Subcutaneous abdominal adipose tissue (tissue), 5 donors: ENCODE measurements around the gene UBN2.
"Not testable (repeated sequence)": the region's sequence is repeated elsewhere in the genome, so short reads cannot be mapped to it uniquely, and the experiment has no call there.

Experiments
- H3K27ac ChIP-seq: one replicate; pipeline ENCODE4 v1.7.0; 2013; ENCODE audit warnings: low read depth, mild to moderate bottlenecking, inconsistent platforms, low read length, moderate library complexity
- H3K27me3 ChIP-seq, 5 donors: one replicate each; pipeline ENCODE4 v1.7.0; 2013; ENCODE audit warnings: low read length in 5 of 5, inconsistent platforms in 1 of 5; ENCODE audit not compliant: control insufficient read depth in 5 of 5, insufficient read depth in 4 of 5
- H3K36me3 ChIP-seq, 5 donors: one replicate each; pipeline ENCODE4 v1.7.0; 2013; ENCODE audit warnings: low read length in 5 of 5; ENCODE audit not compliant: control insufficient read depth in 5 of 5, insufficient read depth in 5 of 5
- H3K4me1 ChIP-seq, 5 donors: one replicate each; pipeline ENCODE4 v1.7.0; 2013; ENCODE audit warnings: low read length in 5 of 5, mild to moderate bottlenecking in 3 of 5, moderate library complexity in 1 of 5; ENCODE audit not compliant: control insufficient read depth in 5 of 5, insufficient read depth in 5 of 5
- H3K4me3 ChIP-seq, 5 donors: one replicate each; pipeline ENCODE4 v1.7.0; 2013; ENCODE audit warnings: low read length in 5 of 5, low read depth in 1 of 5
- H3K9ac ChIP-seq, 5 donors: one replicate each; pipeline ENCODE4 v1.7.0; 2013; ENCODE audit warnings: low read length in 5 of 5, mild to moderate bottlenecking in 4 of 5, moderate library complexity in 3 of 5
- H3K9me3 ChIP-seq, 5 donors: one replicate each; pipeline ENCODE4 v1.7.0; 2013; ENCODE audit warnings: low read length in 5 of 5; ENCODE audit not compliant: control insufficient read depth in 5 of 5
- donor health status: healthy.
- donor health status: healthy.
- donor health status: healthy.
- donor health status: healthy.
- donor health status: healthy.

Gene UBN2

GRCh38 chr7:139205843-139206242 is 25.2 kb upstream of the UBN2 start:
- no peak overlapping the region for H3K9ac ChIP-seq
- H3K27ac ChIP-seq = no peak overlapping the region
- peaks cover 0 to 2% (median 0%) of the 10 kb centered on the region in 5 donors for H3K36me3 ChIP-seq
- H3K9me3 ChIP-seq = peaks cover 3 to 19% (median 12%) of the 10 kb centered on the region in 5 donors
- H3K4me3 ChIP-seq = no peak overlapping the region
- no peaks in the 10 kb centered on the region for H3K4me1 ChIP-seq
- no peaks in the 10 kb centered on the region for H3K27me3 ChIP-seq

- H3K36me3 ChIP-seq = no peaks in the 10 kb centered on the region
Measured at GRCh38 chr7:139212133-139212532, 18.9 kb upstream of the UBN2 start.

GRCh38 chr7:139213489-139213888 is 17.5 kb upstream of the UBN2 start:
- H3K27me3 ChIP-seq = not testable (repeated sequence)

More at GRCh38 chr7:139212133-139212532, 18.9 kb upstream of the UBN2 start:
- Histone ChIP-seq H3K9me3 (peaks cover 0 to 5% (median under 1%) of the 10 kb centered on the region in 5 donors), H3K9ac (no peak overlapping the region), H3K27me3 (no peaks in the 10 kb centered on the region), H3K27ac (no peak overlapping the region), H3K4me1 (no peaks in the 10 kb centered on the region), H3K4me3 (no peak overlapping the region)

DNA sequence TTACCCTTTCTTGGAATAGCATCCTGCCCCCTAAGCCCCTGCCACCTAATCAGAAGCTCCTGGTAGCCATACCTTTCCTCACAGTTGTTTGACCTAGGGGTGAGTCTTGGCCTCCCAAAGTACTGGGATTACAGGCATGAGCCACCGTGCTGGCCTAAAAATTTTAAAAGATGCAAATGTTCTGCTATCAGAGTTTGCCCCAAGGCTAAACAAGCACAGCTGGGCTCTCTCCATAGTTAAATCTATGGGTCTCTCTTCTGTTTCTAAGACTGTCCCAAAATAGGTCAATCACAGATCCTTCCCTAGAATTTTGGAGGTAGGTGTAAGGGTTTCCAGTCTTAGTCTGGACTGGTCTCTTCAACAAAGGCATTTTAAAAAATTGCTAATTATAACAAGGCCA is 12.9 kb upstream of the UBN2 start:
- no peaks in the 10 kb centered on the region for H3K9me3 ChIP-seq
- no peaks in the 10 kb centered on the region for H3K27me3 ChIP-seq
- H3K27ac ChIP-seq = no peak overlapping the region
- no peak overlapping the region for H3K4me3 ChIP-seq
- H3K9ac ChIP-seq = no peak overlapping the region
- no peaks in the 10 kb centered on the region for H3K4me1 ChIP-seq
- H3K36me3 ChIP-seq = no peaks in the 10 kb centered on the region

More at GRCh38 chr7:139213489-139213888, 17.5 kb upstream of the UBN2 start:
- H3K4me3 ChIP-seq, H3K36me3 ChIP-seq, H3K27ac ChIP-seq, H3K4me1 ChIP-seq, H3K9ac ChIP-seq, H3K9me3 ChIP-seq: not testable (repeated sequence)

DNA sequence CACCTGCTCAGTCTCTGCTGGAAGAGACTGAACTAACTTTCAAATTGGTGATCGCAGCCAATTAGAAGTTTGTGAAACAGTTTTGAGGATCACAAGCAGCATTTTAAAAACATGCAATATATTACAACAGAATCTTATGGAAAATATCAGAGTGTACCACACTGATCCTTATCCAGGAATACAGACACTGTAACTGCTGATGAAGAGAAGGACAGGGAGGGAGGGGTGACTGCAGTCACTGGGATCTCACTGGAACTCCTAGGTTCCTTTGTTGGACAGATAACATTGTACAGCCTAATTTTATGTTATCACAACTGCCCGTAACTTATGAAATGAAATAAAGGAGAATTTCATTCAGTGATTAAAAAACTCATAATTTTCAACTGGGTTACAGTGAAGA is 6.8 kb upstream of the UBN2 start:
- H3K4me3 ChIP-seq = no peak overlapping the region
- H3K27ac ChIP-seq = no peak overlapping the region
- no peaks in the 10 kb centered on the region for H3K36me3 ChIP-seq
- no peaks in the 10 kb centered on the region for H3K4me1 ChIP-seq
- H3K27me3 ChIP-seq = no peaks in the 10 kb centered on the region
- no peaks in the 10 kb centered on the region for H3K9me3 ChIP-seq
- no peak overlapping the region for H3K9ac ChIP-seq

DNA sequence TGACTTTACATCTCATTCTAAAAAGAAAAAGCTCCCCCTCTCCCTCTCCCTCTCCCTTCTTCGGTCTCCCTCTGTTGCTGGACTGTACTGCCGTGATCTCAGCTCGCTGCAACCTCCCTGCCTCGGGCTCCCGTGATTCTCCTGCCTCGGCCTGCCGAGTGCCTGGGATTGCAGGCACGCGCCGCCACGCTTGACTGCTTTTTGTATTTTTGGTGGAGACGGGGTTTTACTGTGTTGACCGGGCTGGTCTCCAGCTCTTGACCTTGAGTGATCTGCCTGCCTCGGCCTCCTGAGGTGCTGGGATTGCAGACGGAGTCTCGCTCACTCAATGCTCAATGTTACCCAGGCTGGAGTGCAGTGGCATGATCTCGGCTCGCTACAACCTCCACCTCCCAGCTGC is 6.2 kb upstream of the UBN2 start:
- not testable (repeated sequence) for H3K4me1 ChIP-seq, H3K9me3 ChIP-seq, H3K27me3 ChIP-seq, H3K27ac ChIP-seq, H3K36me3 ChIP-seq, H3K9ac ChIP-seq, H3K4me3 ChIP-seq

GRCh38 chr7:139225286-139226157 is 5.5 kb upstream of the UBN2 start:
- not testable (repeated sequence) for H3K36me3 ChIP-seq, H3K27me3 ChIP-seq, H3K4me1 ChIP-seq, H3K9ac ChIP-seq, H3K4me3 ChIP-seq, H3K9me3 ChIP-seq, H3K27ac ChIP-seq

- H3K9me3 ChIP-seq, H3K27me3 ChIP-seq, H3K36me3 ChIP-seq, H3K27ac ChIP-seq, H3K4me1 ChIP-seq, H3K4me3 ChIP-seq, H3K9ac ChIP-seq: not testable (repeated sequence)
Measured at GRCh38 chr7:139226158-139226515, 4.9 kb upstream of the UBN2 start.

DNA sequence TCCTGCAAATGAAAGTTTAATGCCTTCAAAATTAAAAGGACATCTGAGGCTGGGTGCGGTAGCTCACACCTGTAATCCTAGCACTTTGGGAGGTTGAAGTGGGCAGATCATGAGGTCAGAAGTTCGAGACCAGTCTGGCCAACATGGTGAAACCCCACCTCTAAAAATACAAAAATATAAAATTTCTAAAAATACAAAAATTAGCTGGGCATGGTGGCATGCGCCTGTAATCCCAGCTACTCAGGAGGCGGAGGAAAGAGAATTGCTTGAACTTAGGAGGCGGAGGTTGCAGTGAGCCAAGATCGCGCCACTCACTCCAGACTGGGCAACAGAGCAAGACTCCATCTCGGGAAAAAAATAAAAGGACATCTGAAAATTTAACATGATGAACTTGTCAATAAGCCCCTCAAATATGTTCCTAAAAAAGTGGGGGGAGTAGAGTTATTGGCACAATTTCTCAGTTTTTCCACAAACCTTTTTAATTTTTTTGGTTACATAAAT is 4.0 kb upstream of the UBN2 start:
- H3K36me3 ChIP-seq, H3K27ac ChIP-seq, H3K9ac ChIP-seq, H3K27me3 ChIP-seq, H3K9me3 ChIP-seq, H3K4me3 ChIP-seq: not testable (repeated sequence)
- peaks cover 0 to 12% (median 8%) of the 10 kb centered on the region in 5 donors for H3K4me1 ChIP-seq

- H3K4me3 ChIP-seq = peak overlapping the region in 4 of 5 donors; percentile 71 to 100 (median 96)
- peak overlapping the region in 4 of 5 donors; percentile 56 to 98 (median 89) for H3K9ac ChIP-seq
- no peaks in the 10 kb centered on the region for H3K9me3 ChIP-seq
- H3K27me3 ChIP-seq = no peaks in the 10 kb centered on the region
- no peaks in the 10 kb centered on the region for H3K36me3 ChIP-seq
- peaks cover 3 to 24% (median 21%) of the 10 kb centered on the region in 5 donors for H3K4me1 ChIP-seq
- H3K27ac ChIP-seq = peak overlapping the region; percentile 88
Measured at GRCh38 chr7:139230023-139230422, 1.0 kb upstream of the UBN2 start.
